ENCODE data around the gene PRLR. TPM values are rescaled to one million over a fixed set of nuclear protein-coding genes. Genes with fewer than 3 reads are reported as not detected.

Gene PRLR
- total RNA-seq, 2 experiments from 2014 or later = 0.03 TPM; not detected in 1

DNA sequence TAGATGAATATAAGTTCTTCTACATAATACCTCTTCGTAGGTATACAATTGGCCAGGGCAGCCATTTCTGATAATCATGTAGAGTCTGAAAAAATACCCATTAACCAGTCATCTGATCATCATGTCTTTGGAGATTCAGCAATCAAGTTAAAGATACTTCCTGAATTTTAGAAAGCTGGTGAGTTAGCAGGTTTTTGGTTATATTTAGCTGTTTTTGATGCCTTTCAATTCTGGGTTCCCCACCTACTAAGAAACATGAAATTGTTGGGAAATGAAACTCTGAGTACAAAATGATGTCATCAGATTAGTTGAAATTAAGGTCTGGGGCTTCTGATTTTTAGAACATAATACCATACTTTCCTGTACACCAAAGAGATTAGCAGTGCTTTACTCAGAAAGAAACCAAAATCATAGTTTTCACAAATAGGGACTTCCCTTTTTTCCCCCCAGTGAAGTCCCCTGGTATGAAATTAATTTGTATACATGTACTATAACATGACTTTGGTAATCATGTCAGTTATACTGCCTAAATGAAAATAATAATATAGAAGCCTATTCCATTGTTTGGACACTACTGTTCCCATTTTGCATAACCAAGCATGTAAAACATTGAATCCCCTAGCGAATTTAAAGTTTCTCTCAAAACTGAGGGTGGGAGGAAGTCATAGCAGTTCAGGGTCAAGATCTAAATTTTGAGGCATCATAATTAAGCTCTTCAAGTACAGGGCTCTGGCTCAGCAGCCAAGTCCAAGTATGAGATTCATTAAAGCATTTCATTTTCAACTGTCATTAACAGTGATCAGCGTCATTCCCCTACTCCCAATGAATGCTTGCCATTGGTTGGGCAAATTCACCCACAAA, 17.9 kb downstream of the PRLR start:
- intact Hi-C loops (cut with DNase I, micrococcal nuclease) = no loop called here
- CTCF ChIA-PET = no interaction called here
- POLR2A ChIA-PET = no interaction called here
- H3K36me3 Mint-ChIP-seq (ENCODE audit: low read depth) = no peaks in the 10 kb centered on the region
- Histone ChIP-seq H3K36me3 (ENCODE audit: insufficient read depth, low read length) (no peaks in the 10 kb centered on the region), H3K4me3 (ENCODE audit: low read length) (no peak overlapping the region), H3K9me3 (ENCODE audit: control insufficient read depth in 1 of 2, insufficient read depth in 1 of 2, low read length in 2 of 2) (peaks cover 0 to 3% of the 10 kb centered on the region in 2 experiments), H3K27me3 (ENCODE audit: control insufficient read depth in 1 of 2, insufficient read depth in 2 of 2, low read length in 2 of 2) (no peaks in the 10 kb centered on the region), H3K4me1 (ENCODE audit: insufficient read depth, low read length) (no peaks in the 10 kb centered on the region), H3K27ac (ENCODE audit: low read depth in 1 of 2, low read length in 2 of 2) (no peak overlapping the region)
- ATAC-seq (ENCODE audit: poor library complexity) (no peak), DNase-seq (no peak)
- H3K9me3 Mint-ChIP-seq = no peaks in the 10 kb centered on the region
- TF ChIP-seq, protein P1, sequence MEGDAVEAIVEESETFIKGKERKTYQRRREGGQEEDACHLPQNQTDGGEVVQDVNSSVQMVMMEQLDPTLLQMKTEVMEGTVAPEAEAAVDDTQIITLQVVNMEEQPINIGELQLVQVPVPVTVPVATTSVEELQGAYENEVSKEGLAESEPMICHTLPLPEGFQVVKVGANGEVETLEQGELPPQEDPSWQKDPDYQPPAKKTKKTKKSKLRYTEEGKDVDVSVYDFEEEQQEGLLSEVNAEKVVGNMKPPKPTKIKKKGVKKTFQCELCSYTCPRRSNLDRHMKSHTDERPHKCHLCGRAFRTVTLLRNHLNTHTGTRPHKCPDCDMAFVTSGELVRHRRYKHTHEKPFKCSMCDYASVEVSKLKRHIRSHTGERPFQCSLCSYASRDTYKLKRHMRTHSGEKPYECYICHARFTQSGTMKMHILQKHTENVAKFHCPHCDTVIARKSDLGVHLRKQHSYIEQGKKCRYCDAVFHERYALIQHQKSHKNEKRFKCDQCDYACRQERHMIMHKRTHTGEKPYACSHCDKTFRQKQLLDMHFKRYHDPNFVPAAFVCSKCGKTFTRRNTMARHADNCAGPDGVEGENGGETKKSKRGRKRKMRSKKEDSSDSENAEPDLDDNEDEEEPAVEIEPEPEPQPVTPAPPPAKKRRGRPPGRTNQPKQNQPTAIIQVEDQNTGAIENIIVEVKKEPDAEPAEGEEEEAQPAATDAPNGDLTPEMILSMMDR (IDR thresholded peaks at IDR 0.05) = no peak
- H3K4me1 Mint-ChIP-seq (ENCODE audit: low read depth) = no peaks in the 10 kb centered on the region
- peaks cover 6% of the 10 kb centered on the region for H3K27me3 Mint-ChIP-seq
- H3K4me3 Mint-ChIP-seq = no peak overlapping the region
- H3K27ac Mint-ChIP-seq = no peak overlapping the region

DNA sequence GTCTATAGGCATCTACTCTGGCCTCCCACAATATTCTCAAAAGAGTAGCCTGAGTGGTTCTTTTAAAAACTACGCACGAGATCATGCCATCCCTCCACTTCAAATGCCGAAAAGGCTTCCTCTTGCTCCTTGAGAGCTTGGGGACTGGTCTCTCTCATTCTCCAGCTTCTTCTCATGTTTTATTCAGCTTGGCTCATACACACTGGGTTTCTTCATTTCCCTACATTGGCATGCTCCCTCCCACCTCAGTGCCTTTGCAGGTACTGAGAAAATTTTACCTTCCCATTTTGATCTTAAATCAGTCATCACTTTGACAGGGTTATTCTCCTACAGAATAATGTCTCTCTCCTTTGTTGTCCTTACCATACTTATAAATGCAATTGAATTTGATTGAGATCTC, 20.4 kb downstream of the PRLR start:
- Histone ChIP-seq H3K4me1 (ENCODE audit: insufficient read depth, low read length) (no peaks in the 10 kb centered on the region), H3K9me3 (ENCODE audit: control insufficient read depth in 1 of 2, insufficient read depth in 1 of 2, low read length in 2 of 2) (peaks cover 0 to 3% of the 10 kb centered on the region in 2 experiments), H3K27me3 (ENCODE audit: control insufficient read depth in 1 of 2, insufficient read depth in 2 of 2, low read length in 2 of 2) (peaks cover 0 to 6% of the 10 kb centered on the region in 2 experiments), H3K4me3 (ENCODE audit: low read length) (no peak overlapping the region), H3K27ac (ENCODE audit: low read depth in 1 of 2, low read length in 2 of 2) (no peak overlapping the region), H3K36me3 (ENCODE audit: insufficient read depth, low read length) (no peaks in the 10 kb centered on the region)
- POLR2A ChIA-PET = no interaction called here
- TF ChIP-seq, protein P1 (IDR thresholded peaks at IDR 0.05) = no peak
- Mint-ChIP-seq H3K27ac (no peak overlapping the region), H3K4me1 (ENCODE audit: low read depth) (no peaks in the 10 kb centered on the region), H3K27me3 (peaks cover 15% of the 10 kb centered on the region), H3K9me3 (no peaks in the 10 kb centered on the region), H3K36me3 (ENCODE audit: low read depth) (no peaks in the 10 kb centered on the region), H3K4me3 (no peak overlapping the region)
- DNase-seq (no peak), ATAC-seq (ENCODE audit: poor library complexity) (no peak)
- CTCF ChIA-PET = no interaction called here
- intact Hi-C loops (cut with DNase I, micrococcal nuclease) = no loop called here

DNA sequence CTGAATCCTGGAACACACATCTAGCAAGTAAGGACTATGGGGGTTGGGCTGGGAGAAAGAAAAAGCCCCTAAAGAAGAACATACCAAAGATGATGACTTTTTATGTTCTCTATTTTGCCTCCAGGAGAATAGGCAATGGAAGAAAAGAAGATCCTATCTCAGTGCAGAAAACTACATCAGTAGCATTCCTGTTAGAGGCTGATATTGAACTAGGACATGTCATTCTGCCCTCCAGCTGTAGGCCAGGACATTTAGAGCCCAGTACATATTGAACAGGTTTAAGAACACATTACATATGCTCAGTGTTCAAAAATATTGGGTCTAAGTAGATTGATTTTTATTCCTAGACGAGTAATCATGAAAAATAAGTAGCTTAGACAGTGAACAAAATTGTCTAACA, 24.7 kb downstream of the PRLR start:
- no peaks in the 10 kb centered on the region for H3K9me3 ChIP-seq (ENCODE audit: control insufficient read depth in 1 of 2, insufficient read depth in 1 of 2, low read length in 2 of 2)
- TF ChIP-seq, protein P1 (IDR thresholded peaks at IDR 0.05) = no peak
- Mint-ChIP-seq H3K36me3 (ENCODE audit: low read depth) (no peaks in the 10 kb centered on the region), H3K9me3 (no peaks in the 10 kb centered on the region), H3K27ac (no peak overlapping the region), H3K4me3 (no peak overlapping the region), H3K4me1 (ENCODE audit: low read depth) (no peaks in the 10 kb centered on the region), H3K27me3 (peaks cover 30% of the 10 kb centered on the region)
- H3K4me3 ChIP-seq (ENCODE audit: low read length) = no peak overlapping the region
- DNase-seq (no peak), ATAC-seq (ENCODE audit: poor library complexity) (no peak)
- no peaks in the 10 kb centered on the region for H3K36me3 ChIP-seq (ENCODE audit: insufficient read depth, low read length)
- ChIA-PET CTCF (no interaction called here), POLR2A (no interaction called here)
- no peaks in the 10 kb centered on the region for H3K4me1 ChIP-seq (ENCODE audit: insufficient read depth, low read length)
- H3K27me3 ChIP-seq (ENCODE audit: control insufficient read depth in 1 of 2, insufficient read depth in 2 of 2, low read length in 2 of 2) = peaks cover 0 to 6% of the 10 kb centered on the region in 2 experiments
- intact Hi-C loops (cut with DNase I, micrococcal nuclease) = no loop called here
- no peak overlapping the region for H3K27ac ChIP-seq (ENCODE audit: low read depth in 1 of 2, low read length in 2 of 2)
